ENCODE results near the gene WDR20.

DNA sequence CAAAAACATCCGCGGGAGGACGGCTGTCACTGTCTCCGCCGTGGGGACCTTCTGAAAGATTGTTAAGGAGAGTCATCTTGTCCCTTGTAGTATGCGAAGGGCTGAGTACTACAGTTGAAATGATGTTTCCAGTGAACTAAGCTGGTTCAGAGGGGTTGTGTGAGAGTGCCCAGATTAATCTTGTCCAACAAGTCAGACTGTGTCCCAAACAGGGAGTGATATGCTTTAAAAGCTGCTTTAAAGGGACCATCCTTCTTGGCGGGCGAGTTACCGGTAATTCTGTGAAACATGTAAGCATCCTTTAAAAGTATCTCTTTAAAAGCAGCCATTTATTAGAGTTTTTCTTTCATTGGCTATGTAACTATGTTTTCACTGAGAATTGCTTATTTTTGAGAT, 1.1 kb downstream of the WDR20 start:
- TF ChIP-seq REST (IDR thresholded peaks at IDR 0.05; ENCODE audit: low read depth, low read length) (no peak), RXRA (IDR thresholded peaks at IDR 0.05; ENCODE audit: borderline replicate concordance, low read depth) (no peak), MXI1 (IDR thresholded peaks at IDR 0.05; ENCODE audit: low read depth, low read length) (no peak)
